OCI-M2 (cell line): ENCODE results near the gene GXYLT2.
A peak's percentile ranks its signal among the peaks of the same experiment; 100 is the strongest.

Source experiments
- DNase-seq: peaks from one replicate; lab custom pipeline; 2025; ENCODE audit not compliant: unreplicated experiment; lab: John Stamatoyannopoulos, UW

The GXYLT2 gene

DNA sequence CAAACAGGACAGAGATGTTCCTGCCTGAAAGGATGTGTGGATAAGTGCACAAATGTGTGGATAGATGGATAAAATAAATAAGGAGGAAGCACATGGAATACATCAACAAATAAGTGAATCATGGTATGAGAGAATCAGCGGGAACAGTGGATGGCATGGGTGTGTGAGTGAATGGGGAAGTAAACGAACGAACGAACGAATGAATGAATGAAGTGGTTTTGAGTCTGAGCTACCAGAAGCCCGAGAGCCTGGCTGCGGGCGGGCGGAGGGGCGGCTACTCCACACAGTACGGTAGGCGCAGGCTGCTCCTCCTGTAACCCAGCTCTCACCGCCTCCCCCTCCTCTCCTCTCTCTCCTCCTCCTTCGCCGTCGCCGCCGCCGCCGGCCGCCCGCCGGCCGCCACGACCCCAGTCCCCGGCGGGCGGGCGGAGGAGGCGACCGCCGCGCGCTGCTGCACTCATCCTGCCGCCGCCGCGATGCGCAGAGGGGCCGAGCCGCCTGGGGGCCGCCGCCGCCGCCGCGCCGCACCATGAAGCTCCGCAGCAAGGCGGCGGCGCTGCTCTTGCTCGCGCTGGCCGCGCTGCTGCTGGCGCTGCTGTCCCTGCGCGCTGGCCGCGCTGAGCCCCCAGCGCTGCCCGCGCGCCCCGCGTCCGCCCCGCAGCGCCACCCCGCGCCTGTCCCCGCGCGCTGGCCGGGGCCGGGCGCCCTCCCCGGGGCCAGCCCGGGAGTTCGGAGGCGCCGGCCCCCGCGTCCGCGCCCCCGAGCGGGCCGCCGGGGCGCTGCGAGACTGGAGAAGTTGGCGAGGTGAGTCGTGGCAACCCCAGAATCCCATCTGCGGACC is at the start of gene GXYLT2:
Gene GXYLT2, plus strand, starts transcription at position 342 of the 841 bp plus-strand sequence. Its CDS starts 188 bp downstream, at position 530.
- DNase-seq, result no peak

DNA sequence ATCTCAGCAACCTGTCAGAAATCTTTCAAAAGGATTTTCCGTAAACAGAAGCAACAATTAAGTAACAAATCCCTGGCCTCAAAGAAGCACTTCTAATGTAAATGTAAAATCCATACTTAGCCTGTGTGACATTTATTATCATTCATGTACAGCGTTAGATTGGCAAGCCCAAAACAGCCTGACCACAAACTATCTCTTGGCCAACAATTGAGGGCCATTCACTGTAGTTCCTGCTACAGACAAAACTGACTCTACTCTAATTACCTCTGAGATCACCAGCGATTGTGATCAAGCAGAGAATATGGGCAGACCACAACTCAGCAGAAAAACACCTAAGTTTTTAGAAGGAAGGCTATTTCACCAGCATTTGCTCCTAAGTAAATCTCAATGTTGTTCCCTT is 48.8 kb upstream of the GXYLT2 start:
- no peak for DNase-seq

DNA sequence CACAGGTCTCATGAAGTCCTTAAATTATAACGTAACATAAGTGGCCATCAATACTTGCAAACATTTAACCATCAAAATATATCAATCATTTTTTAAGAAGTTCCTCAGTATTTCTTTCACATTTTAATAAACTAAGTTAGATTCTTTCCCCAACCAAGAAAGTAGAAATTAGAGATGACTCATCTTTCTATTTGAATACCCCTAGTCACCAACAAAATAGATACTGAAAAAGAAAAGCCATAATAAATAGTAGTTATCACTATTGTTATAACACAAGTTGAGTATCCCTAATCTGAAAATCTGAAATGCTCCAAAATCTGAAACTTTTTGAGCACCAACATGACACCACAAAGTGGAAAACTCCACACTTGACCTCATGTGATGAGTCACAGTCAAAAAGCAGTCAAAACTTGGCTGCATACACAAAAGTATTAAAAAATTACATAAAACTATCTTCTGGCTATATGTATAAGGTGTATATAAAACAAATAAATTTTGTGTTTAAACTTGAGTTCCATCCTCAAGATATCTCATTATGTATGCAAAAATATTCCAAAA is 43.3 kb upstream of the GXYLT2 start:
- DNase-seq, result no peak

GRCh38 chr3:72846166-72846565 is 41.7 kb upstream of the GXYLT2 start:
- no peak for DNase-seq

DNA sequence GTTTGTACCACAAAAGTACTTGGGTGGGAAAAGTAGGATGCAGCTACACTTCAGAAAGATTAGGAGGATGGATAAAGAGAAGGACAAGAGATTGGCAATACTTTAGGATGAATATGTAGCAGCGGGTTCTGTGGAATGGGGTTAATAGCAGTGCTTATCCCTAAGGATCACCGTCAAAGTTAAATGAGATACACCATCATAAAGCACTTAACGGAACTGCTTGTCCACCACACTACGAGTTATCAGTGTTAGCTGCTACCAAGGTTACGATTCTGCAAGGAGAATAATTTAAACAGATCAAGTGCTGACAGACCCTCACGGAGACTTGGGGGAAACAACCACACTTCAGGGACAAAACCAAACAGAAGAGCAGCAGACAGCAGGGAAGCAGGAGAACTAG is 40.6 kb upstream of the GXYLT2 start:
- DNase-seq, result no peak

DNA sequence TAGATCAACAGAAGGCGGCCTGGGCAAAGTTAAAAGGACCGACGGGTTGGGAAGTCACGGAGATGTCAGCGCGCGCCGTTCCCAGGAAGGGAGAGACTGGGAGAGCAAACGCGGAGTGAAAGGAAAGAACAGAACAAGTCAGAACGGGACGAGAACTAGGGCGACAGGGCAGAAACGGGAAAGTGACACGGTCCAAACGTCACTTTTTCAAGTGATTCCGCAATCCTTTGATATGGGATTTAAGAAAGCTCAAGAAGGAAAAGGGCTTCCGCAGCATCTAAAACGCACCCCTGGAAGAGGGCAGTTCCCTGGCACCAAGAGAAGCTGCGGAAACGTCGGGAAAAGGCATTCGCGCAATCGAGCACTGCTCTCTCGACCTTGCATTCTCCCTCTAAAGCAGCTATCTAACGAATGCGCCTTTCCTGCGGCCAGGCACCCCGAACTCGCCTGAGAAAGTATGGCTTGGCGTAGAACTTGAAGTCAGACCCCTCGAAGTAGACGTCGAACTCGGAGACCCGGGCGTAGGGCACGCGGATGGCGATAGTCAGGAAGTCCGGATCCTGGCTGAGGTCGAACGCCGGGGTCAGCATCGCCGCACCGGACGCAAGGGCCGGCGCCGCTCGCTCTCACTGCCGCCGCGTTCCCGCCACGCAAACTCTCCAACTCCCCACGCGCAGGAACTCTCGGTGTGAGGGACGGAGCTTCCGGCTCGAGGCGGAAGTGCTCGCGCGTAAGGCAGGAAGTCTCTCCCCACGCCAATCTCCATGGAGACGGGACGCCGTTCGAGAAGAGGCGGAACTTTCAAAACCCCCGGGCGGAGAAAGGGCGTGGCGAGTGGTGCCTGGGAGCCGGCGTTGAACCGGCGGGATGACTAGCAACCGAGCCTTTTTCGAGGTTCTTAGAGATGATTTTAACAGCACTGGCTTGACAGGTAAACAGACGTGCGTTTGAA is 39.8 kb upstream of the GXYLT2 start, which contains the start of gene SHQ1:
Gene SHQ1, minus strand, starts transcription at position 695 of the 952 bp plus-strand sequence. Its CDS starts 105 bp downstream, at position 590.
- peak; percentile 48 for DNase-seq

- no peak for DNase-seq
Observed at GRCh38 chr3:72848703-72849081, 39.2 kb upstream of the GXYLT2 start.

DNA sequence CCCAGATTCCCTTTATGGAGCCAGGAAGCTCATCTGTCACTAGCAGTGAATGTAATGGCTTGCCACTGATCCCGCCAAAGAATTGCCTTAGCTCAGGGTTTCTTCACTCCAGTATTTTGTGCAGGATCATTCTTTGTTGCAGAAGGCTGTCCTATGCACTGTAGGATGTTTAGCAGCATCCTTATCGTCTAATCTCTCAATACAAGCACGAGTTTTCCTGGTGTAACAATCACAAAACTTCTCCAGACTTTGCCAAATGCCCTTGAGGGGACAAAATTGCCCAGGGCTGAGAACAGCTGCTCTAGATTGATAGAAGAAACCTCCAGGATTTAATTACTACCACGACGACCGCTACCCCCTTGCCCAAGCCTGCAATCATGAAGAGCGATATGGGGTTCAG is 32.8 kb upstream of the GXYLT2 start:
- DNase-seq, result no peak

GRCh38 chr3:72860053-72860452 is 27.8 kb upstream of the GXYLT2 start:
- DNase-seq, result no peak

DNA sequence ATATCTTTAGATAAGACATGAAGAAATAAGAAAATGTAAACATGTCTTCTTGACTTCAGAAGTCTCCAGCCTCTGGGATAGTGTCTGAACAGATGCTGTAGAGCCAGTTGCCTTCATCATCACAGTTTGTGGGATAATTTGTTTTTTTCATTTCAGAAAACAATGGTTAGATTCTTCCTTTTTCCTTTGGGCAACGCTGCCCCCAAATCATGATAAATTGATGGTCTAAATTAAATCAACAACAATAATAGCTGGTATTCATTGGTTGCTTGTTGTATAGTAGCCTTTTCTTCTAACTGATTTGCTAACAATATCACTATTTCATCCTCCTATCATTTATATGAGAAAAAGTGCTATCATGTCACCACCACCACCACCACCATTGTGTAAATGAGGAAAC is 27.0 kb upstream of the GXYLT2 start:
- no peak for DNase-seq

DNA sequence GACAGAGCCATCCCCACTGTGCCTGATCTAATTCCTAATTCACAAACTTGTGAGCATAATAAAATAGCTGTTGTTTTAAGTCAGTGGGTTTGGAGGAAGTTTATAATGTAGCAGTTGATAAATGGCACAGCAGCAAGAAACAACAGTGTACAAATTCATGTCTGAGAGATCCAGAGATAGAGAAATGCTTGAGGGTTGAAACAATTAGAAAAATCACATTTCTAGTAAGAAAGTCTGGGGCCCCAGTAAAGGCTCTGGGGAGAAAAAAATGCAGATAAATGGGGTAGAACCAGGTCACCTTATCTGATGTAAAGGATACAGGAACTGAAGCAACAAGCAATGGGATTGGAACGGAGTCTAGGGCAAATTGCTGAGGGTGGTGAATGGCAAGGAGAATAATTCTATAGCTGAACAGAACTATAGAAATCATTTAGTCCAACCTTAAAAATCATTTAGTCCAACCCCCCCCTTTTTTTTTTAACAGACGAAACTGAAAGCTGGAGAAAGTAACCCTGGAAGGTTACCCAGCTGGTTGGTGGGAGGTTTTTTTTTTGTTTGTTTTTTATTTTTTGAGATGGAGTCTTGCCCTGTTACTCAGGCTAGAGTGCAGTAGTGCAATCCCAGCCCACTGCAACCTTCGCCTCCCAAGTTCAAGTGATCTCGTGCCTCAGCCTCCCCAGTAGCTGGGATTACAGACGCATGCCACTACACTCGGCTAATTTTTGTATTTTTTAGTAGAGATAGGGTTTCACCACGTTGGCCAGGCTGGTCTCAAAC is 25.3 kb upstream of the GXYLT2 start:
- no peak for DNase-seq

DNA sequence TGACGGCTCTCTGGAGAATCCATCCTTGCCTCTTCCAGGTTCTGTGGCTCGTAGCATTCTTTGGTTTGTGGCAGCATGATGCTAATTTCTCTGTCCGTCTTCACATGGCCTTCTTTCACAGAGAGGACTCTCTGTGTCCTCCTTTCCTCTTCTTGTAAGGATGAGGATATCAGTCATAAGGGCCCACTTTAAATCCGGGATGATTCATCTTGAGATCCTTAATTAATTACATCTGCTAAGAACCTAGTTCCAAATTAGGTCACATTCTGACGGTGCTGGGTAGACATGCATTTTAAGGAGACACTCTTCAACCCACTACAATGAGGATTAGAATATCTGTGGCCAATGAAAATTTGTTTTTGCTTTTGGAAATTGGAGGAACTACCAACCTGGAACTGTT is 15.7 kb upstream of the GXYLT2 start:
- no peak for DNase-seq

DNA sequence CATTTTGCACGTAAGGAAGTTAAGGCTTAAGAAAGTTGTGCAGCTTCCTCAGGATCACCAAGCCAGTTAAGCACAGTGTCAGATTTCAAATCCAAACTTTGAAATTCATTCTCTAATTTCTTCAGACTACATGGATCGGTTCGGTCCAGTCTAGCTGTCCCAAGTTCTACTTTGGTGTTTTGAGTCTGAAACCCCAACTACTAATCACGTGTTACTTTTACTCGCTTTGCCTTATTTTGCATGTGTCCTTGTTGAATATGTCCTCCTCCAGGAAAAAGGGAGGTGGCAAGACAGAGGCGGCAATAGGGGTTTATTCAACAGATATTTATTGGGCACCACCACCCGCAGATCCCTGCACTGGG is 522 bp upstream of the GXYLT2 start:
- no peak for DNase-seq

- no peak for DNase-seq
Observed at GRCh38 chr3:72888546-72889309, 882 bp downstream of the GXYLT2 start.

- no peak for DNase-seq
Observed at GRCh38 chr3:72889310-72890165, 1.7 kb downstream of the GXYLT2 start.

- no peak for DNase-seq
Observed at GRCh38 chr3:72890166-72890925, 2.5 kb downstream of the GXYLT2 start.

GRCh38 chr3:72891053-72891855 is 3.4 kb downstream of the GXYLT2 start:
- no peak for DNase-seq
